Measurements from ENCODE around the gene CNOT4. TPM values are rescaled to one million over a fixed set of nuclear protein-coding genes. Genes with fewer than 3 reads are reported as not detected.

The CNOT4 gene
- polyA plus RNA-seq, 4 donors, result 28.8 to 41.4 (median 36.0) TPM

DNA sequence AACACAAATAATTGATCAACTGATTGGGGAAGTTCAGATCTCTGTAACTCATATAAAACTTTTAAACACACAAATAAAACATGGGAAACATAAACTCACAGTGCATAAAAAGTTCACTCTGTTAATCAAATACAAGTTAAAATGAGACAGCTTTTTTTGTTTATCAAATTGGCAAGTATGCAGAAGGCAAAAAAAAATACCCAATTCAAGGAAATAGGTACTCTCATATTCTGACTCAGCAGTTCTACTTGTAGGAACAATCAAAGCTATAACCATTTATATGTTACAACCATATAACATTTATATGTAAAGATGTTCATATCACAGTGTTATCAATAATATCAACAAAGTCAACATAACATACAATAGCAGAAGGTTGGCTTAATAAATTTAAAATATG lies 102.0 kb downstream of the CNOT4 start:
- DNase-seq (ENCODE audit: low read depth in 4 of 4, low spot score in 3 of 4), result no peak

DNA sequence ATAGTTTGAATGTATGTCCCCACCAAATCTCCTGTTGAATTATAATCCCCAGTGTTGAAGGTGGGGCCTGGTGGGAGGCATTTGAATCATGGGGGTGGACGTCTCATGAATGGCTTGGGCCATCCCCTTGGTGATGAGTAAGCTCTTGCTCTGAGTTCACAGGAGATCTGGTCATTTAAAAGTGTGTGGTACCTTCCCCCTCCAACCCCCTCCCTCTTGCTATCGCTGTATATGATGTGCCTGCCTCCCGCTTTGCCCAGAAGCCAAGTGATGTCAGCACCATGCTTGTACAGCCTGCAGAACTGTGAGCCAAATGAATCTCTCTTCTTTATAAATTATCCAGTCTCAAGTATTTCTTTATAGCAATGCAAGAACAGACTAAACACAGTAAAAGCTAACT lies 103.0 kb downstream of the CNOT4 start:
- no peak for DNase-seq (ENCODE audit: low read depth in 4 of 4, low spot score in 3 of 4)

DNA sequence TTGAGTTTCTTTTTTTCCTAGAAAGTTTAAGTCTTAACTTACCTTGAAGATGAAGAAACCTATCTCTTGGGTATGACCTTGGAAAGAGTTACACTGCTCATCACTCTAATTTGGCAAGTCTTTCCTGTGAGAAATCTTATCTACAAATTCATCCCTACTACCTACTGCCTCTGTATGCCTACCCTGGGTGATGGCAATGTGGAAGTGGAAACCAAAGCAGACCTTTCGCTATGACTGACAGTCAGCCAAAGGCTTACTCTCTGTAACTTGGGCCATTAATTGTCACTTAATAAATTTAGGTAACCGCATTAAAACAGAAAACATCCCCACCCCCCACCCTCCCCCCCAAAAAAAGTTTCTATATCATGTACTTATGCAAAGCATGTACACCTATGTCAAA lies 103.9 kb downstream of the CNOT4 start:
- no peak for DNase-seq (ENCODE audit: low read depth in 4 of 4, low spot score in 3 of 4)

DNA sequence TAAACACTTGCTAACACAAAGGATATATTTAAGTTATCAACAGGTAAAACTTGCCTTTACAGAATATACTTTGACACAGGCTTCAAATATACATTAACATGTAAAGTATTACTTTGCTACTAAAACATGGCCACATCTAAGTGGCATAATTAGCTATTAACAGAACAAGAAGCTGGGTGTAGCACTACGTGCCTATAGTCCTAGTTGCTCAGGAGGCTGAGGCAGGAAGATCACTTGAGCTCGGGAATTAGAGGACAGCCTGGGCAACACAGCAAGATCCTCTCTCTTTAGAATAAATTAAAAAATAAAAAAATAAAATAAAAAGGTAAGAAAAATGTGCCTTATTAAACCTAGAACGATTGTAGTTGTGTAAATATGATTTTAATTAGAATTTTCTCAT lies 106.6 kb downstream of the CNOT4 start:
- no peak for DNase-seq (ENCODE audit: low read depth in 4 of 4, low spot score in 3 of 4)

DNA sequence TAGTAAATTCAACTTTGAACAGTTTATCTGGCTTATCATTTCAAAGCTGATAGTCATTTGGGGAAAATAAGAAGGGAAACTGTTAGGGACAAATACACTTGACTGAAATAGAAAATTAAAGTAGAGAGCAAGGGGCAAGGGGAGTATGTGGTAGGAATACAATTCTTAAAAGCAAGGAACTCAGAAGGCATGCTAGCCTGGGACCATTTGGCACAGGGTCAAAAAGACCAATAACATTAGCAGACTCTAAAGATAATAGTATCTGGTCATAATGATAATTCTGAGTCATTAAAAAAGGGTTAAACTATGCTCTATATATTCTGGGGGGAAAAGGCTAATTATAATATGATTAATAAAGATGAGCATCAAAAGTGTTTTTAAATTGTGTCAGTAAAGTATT lies 112.2 kb downstream of the CNOT4 start:
- DNase-seq (ENCODE audit: low read depth in 4 of 4, low spot score in 3 of 4), result no peak

DNA sequence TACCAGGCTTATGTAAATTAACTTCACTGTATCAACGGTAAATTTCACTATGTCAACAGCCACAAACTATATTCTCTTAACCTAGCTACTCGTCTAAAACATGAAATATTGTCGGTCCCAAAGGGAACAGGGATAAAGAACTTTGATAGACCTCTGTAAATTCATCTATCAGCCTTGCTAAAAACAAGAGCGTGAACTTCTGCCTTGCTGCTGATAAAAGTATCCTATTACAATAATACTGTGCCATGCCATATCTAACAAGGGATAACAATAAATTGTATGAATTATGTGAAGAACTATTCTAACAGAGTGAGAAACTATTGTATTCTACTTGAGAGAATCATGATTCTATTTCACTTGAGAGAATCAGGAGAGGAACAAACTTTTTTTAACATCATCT lies 117.2 kb downstream of the CNOT4 start:
- DNase-seq (ENCODE audit: low read depth in 4 of 4, low spot score in 3 of 4), result no peak

DNA sequence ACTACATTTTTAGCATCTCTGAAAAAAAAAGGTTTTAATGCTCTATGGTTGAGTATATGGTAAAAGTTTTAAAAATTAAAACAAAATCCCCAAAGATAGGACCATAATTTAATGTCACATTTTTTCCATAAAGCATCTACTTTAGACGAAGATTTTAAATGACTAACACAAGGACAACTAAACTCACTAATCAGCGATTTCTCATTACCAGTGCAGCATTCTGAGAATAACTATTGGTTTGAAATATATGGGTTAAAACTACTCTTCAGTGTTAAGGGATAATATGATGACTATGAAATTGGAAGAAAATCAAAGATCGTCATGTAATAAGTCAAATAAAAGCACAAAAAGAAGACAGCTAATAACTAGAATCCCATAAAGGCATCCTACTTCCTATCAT lies 118.4 kb downstream of the CNOT4 start:
- DNase-seq (ENCODE audit: low read depth in 4 of 4, low spot score in 3 of 4), result no peak

DNA sequence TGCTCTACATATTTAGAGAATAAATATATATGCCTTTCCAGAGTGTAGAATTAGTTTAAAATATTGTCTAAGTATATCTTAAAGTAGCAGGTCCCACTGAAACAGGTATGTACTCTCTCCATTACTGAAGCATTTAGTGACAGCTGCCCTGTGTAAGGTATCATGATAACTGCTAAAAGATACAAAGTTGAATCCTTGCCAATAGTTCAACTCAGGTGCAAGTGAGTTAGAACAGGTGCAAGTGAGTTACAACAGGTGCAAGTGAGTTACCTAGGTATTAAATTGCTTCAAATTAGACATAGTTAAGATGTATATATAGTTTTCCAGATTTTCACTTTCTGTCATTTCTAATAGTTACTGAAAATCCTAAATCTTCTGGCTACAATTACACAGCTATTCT lies 119.1 kb downstream of the CNOT4 start:
- no peak for DNase-seq (ENCODE audit: low read depth in 4 of 4, low spot score in 3 of 4)

DNA sequence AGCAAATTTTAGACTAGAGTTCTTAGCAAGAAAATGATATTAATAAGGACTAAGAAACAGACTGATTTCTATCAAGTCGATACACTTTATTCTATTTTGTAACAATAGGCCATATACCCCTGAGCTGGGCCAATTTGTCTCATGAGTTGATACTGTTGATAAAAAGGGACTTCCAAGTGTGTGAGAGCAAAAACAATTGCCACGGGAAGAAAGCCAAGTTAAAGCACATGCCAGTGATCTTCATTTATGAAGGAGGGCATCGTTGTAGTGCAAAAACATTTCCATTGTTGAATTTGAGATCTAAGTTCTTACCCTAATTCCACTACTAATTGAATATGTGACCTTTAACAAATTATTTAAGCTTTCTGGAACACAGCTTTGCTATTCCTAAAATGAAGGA lies 119.9 kb downstream of the CNOT4 start:
- no peak for DNase-seq (ENCODE audit: low read depth in 4 of 4, low spot score in 3 of 4)

DNA sequence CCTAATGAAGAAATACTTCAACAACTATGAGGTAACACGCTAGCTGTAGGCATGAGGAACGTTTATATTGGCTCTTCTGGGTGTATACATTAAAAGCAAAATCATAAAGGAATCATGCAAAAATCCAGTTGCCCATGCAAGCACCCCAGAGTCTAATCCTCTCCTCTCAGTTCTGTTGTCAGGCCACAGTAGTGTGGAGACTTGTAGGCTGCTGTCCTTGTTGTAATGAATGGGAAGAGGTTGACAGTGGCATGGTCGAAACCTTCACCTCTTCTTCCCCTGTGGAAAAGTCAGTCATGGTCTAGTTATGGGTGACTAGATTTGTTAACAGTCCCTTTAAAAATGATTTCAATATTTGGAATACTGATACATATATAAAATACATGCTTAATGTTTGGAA lies 121.3 kb downstream of the CNOT4 start:
- DNase-seq (ENCODE audit: low read depth in 4 of 4, low spot score in 3 of 4), result no peak

DNA sequence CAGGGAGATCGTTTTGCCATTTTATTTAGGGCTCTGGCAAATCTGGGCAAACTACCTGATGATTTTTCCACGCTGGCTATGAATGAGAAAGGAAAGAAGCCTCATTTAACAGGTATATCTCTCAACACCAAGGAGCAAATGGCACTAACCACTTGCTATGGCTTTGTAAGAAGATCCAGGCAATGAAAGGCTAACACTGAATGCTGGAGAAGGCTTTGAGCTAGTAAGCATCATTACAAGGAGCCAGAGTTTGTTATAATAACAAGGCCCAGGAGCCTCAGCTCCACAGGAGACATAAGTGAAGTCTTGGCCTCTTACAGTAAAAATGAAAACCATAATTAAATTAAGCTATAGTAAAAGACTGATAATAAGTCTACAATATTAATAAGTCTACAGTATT lies 123.1 kb downstream of the CNOT4 start:
- DNase-seq (ENCODE audit: low read depth in 4 of 4, low spot score in 3 of 4), result no peak

DNA sequence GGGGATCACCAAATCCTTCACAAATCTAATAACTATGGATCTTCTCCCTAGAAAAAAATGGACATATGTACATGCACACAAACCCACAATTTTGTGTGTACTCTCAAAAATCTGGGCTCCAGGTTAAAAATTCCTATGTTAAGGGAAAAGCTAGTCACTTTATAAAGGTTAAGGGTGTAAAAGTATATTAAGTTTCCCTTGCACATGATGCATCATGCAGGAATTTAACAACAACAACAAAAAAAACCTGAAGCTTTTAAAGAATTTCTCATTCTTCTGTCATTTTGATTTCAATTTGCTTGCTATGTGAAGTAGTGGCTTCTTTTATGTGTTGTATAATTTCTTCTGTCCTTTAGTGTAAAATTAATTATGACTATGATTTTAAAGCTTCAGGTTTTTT lies 123.7 kb downstream of the CNOT4 start:
- DNase-seq (ENCODE audit: low read depth in 4 of 4, low spot score in 3 of 4), result no peak

DNA sequence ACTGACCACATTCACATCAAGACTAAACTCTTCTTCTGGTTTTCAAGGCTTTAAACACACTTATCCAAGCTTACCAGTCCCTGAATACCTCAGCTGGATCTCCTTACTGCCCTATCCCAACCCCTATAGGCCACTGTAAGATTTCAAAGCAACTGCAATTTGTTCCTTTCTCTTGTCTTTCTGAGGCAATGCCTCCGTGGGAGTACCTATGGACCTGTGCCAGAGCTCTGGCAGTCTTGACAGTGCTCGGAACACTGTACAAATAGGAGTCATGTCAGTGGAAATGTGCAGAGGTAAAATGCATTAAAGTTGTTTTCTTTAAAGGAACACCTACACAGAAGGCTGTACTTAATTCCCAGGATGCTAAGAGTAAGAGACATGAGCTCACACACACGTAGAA lies 124.7 kb downstream of the CNOT4 start:
- no peak for DNase-seq (ENCODE audit: low read depth in 4 of 4, low spot score in 3 of 4)

DNA sequence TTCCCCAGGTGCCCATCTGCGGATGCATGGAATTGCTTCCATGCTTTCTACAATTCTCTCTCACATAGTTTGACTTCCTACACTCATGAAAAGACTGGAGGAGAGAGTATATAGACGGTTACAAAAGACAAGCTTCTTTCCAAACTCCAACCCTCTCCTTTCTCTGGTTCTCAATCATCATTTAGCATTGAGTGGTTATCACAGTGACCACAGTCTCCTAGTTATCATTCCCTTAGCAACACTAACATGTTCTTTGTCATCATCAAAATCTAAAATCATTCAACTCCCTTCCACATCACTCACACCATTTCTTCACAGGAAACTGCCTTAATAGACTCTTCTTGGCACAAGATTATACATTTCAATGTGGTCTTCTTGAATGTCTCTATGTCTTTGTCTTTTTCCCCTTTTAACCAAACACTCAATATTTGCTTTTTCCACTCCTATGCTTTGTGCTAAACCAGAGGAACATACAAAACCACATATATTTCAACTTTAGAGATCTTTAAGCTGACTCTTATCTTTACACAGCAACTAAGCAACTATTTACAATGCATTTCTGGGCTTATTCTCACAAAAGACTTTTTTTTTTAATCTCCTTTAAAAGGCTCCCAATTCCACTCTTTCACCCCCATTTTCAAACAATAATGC lies 126.3 kb downstream of the CNOT4 start:
- DNase-seq (ENCODE audit: low read depth in 4 of 4, low spot score in 3 of 4), result no peak

DNA sequence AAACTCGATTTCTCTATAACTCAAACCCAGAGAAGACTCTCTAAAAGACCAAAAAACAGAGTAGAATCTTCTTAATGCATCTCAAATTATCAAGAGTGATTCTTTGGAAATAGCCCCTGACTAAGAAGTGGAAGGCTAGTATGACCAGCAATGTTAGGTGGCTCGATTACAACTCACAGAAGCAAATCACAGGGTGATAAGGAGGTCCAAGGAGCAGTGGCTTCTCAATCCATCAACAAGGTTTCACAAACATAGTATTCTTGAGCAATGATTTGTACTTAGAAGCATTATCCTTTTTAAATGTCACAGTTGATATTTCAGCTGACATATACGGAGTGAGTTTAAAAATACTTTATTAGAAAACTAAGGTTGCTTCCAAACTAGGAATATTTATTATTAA lies 127.7 kb downstream of the CNOT4 start:
- DNase-seq (ENCODE audit: low read depth in 4 of 4, low spot score in 3 of 4), result no peak

DNA sequence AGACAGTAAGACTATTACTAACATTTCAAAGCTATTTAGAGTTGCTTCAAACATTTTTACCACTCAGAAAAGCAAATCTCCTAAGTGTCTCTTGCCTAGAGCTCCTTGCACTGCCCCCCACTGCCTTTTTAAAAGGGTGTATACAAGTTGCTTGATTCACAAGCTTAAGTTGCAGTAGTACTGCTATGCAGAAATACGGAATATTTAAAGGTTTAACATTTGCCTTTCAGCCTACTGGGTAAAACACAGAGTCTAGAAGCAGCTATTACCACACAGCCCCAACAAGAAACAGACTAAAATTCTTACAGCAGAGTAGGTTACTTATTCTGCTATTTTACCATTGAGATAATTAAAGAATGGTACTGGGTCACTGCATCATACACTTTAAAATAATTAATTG lies 128.5 kb downstream of the CNOT4 start:
- DNase-seq (ENCODE audit: low read depth in 4 of 4, low spot score in 3 of 4), result no peak

DNA sequence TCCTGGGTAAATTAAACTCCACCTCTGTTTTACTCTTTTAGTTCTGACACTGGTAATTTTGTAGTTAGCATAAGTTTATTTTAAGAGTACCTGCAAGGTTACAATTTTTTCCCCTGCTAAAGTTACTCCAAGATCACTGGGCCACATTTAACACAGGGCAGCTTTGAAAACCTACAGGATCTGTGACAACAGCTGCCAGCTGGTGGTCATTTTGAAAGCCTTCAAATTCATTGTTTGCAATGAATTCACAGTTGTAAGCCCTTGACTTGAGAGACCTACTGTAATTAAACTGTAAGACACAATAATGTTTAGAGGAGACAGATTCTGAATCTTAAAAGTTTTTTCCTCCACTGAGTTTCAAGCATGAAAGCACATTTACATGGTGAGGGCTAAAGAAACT lies 129.6 kb downstream of the CNOT4 start:
- no peak for DNase-seq (ENCODE audit: low read depth in 4 of 4, low spot score in 3 of 4)

DNA sequence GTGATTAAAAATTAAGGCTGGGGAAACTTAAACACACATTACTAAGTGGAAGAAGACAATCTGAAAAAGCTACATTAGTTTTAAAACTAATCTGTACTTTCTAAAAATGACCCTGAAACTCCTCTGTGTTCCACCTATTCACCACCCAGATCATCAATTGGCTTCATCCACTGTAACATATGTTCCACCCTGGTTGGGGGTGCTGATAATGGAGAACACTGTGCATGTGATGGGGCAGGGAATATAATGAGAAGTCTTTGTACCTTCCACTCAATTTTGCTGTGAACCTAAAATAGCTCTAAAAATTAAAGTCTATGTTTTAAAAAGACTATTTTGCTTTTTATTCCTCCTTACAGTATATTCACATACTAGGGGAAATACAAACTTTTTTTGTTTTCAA lies 132.7 kb downstream of the CNOT4 start:
- DNase-seq (ENCODE audit: low read depth in 4 of 4, low spot score in 3 of 4), result no peak

DNA sequence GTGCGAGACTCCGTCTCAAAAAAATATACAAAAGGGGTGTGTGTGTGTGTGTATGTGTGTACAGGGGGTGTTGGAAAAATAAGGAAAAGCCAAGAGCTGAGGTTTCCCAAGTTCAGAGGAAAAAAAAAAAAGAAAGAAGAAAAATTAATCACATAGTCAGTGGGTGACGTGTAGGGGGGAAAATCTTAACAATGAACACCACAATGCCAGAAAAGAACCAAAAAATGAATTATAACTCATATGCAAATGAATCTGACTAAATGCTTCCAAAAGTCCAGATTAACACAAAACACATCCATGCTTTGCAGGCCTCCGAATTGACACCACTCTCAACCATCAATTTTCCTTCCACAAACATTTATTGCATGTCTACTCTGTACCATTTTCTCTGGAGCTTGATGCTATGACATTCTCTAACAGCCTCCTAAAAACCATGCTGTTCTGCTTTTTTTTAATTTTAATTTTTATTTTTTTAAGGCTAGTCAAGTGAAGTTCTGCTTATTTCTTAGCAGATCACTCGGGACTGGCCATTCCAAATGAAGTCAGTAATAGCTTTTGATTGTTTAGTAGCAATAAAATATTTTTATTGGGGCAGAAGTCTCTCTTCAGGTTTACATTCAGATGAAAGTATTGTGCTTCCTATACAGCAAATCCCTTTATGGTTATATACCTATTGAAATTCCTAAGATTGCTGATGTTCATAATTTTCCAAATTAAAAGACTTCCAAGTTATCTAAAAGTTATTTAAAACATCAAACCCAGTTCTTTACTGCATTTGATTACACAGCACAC lies 133.8 kb downstream of the CNOT4 start:
- no peak for DNase-seq (ENCODE audit: low read depth in 4 of 4, low spot score in 3 of 4)

DNA sequence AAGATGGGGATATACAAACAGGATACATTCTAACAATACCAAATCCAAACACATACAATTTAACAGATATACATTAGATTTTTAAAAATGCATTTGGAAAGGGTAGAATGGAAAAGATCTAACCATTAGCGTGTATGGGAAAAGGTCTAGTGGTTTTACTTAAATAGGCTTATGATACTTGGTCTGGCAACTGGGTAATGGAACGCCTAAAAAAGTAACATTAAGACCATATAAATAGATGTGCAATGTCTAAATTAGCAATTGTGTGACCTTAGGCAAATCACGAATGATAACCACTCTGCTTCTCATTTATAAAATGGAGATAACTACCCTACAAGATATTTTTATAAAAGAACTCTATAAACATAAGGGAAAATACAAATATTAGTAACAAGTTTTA lies 135.2 kb downstream of the CNOT4 start:
- DNase-seq (ENCODE audit: low read depth in 4 of 4, low spot score in 3 of 4), result no peak

DNA sequence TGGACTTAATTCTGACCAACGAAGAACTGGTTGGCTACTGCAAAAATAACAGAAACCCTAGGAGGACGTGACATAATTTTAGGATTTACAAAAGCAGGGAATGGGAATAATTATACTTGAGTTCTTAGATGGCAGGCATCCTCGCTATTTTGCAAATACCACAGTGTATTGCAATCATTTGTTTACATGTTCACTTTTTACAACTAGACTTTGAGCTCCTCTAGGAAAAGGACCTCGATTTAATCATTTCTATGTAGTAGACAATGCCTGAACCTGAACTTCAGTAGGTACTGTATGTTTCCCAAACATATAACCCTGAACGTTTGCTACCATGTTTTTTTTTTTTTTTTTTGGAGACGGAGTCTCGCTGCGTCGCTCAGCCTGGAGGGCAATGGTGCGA lies 137.7 kb downstream of the CNOT4 start:
- no peak for DNase-seq (ENCODE audit: low read depth in 4 of 4, low spot score in 3 of 4)

DNA sequence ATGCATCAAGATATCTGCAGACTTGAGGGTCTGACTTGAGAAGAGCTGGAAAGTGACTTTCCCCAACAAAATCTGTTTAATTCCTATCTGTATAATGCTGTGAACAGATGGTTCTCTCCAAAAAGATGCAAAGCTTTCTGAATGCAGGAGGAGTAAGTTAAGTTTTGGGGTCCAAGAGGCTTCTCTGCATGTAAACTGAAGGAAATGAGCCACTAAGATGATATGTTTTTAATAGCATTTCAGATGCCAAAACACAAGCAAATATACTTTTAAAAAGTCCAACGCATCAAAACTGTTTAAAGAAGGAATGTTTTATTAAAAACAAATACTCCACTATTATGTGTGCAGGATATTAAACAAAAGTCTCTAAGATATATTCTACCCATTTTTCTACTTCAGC lies 139.2 kb downstream of the CNOT4 start:
- DNase-seq (ENCODE audit: low read depth in 4 of 4, low spot score in 3 of 4), result no peak

DNA sequence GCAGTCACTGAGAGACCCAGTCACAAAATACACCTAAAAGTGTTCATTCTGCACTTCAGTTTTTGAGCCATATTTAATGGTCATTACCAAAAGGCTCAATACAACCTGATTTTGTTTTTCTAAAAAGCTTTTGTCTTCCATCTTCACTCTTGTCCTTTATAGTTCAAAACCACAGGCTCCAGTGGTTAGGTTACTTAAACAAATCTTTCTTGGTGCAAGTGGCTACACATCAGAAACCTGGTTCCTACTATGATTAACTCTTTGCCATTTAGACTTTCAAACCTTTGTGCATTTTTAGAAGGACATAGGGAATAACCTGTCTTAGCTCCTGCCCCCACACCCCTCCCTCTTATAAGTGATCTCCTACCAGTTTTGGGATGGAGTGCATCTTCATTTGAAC lies 140.5 kb downstream of the CNOT4 start:
- no peak for DNase-seq (ENCODE audit: low read depth in 4 of 4, low spot score in 3 of 4)

Measured in right renal pelvis (tissue), 4 donors.